ENCODE data around the gene PDE6B.
"Not testable (repeated sequence)": the region's sequence is repeated elsewhere in the genome, so short reads cannot be mapped to it uniquely, and the experiment has no call there.

The PDE6B gene

GRCh38 chr4:694341-694940 is 69.1 kb downstream of the PDE6B start:
- not testable (repeated sequence) for DNase-seq; H3K27me3 ChIP-seq (replicated peaks; ENCODE audit: control insufficient read depth, insufficient read depth, low read length, poor library complexity, severe bottlenecking); H3K4me3 ChIP-seq (ENCODE audit: insufficient read depth, low read depth, low read length, poor library complexity, severe bottlenecking); H3K36me3 ChIP-seq (ENCODE audit: control insufficient read depth, insufficient read depth, low read length); H3K9me3 ChIP-seq (ENCODE audit: control insufficient read depth, low read length); H3K4me1 ChIP-seq (ENCODE audit: control insufficient read depth, insufficient read depth, low read length, poor library complexity, severe bottlenecking); H3K27ac ChIP-seq (ENCODE audit: insufficient read depth, low read length, poor library complexity, severe bottlenecking)

DNA sequence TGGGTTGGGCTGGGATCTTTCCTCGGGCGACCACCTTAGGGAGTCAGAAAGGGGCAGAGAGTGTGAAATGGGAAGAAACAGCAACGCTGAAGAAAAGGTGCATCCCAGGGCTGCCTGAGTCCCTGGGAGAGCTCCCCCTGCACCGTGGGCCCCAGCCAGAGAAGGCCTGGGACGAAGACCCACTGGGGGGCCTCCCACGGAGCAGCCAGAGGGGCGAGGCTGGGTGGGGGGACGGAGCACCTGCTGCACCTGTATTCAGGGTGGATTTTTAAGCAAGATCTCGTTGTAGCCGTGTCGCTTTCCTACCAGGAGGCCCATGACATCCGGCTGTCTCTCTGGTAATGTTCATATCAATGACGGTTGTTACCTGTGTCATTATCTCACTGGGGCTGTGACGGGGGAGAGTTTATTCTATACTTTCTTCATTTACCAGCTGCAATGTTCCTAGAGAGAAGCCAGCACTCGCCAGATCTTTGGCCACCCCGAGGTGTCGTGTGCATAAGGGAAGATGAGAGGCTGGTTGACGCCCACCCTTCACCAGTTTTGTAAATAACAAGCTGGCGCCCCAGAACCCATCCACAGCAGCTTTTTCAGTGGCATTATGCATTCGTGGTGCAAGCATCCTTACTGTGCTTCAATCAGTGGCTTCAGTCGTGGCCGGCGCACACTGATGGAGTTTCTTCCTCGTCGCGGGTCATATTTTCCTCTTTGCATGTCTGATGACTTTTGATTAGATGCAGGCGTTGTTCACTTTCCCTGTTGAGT is 74.6 kb downstream of the PDE6B start:
- Histone ChIP-seq H3K4me1 (ENCODE audit: control insufficient read depth, insufficient read depth, low read length, poor library complexity, severe bottlenecking) (peaks cover 2% of the 10 kb centered on the region), H3K4me3 (ENCODE audit: insufficient read depth, low read depth, low read length, poor library complexity, severe bottlenecking) (no peak overlapping the region), H3K36me3 (ENCODE audit: control insufficient read depth, insufficient read depth, low read length) (no peaks in the 10 kb centered on the region), H3K27ac (ENCODE audit: insufficient read depth, low read length, poor library complexity, severe bottlenecking) (no peak overlapping the region), H3K27me3 (replicated peaks; ENCODE audit: control insufficient read depth, insufficient read depth, low read length, poor library complexity, severe bottlenecking) (no peaks in the 10 kb centered on the region), H3K9me3 (ENCODE audit: control insufficient read depth, low read length) (no peaks in the 10 kb centered on the region)
- no peak for DNase-seq

DNA sequence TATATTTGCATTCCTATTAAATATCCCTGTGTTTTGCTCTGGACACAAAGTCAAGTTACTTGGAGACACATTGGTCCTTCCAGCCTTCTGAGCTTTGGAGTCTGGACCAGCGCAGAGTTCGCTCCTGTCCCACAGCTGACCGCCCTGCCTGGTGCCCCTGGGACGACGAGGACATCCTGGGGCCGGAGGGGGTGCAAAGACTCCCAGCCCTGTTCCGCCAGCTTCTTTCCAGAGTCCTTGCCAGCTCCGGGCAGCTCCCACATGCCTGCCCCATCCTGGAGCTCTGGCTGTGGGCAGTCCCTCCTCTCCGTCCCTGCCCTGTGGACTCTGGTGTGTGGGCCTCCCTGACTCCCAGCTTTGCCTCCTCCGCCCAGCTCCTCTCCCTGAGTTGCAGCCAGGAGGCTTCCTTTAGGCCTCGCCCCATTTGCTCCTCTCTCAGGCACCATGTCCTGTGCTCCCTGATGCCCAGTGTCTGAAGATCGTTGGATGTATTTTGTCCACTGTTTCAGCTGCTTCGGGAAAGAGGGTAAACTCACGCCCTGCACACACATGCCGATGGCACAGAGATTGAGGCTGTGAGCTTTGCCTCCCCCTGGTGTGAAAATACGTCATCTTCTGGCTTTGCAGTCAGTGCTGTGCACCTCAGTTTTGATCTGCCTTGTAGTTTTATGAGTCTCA is 75.4 kb downstream of the PDE6B start:
- peaks cover 4% of the 10 kb centered on the region for H3K4me1 ChIP-seq (ENCODE audit: control insufficient read depth, insufficient read depth, low read length, poor library complexity, severe bottlenecking)
- H3K27ac ChIP-seq (ENCODE audit: insufficient read depth, low read length, poor library complexity, severe bottlenecking), result no peak overlapping the region
- no peak overlapping the region for H3K4me3 ChIP-seq (ENCODE audit: insufficient read depth, low read depth, low read length, poor library complexity, severe bottlenecking)
- DNase-seq, result no peak
- no peaks in the 10 kb centered on the region for H3K9me3 ChIP-seq (ENCODE audit: control insufficient read depth, low read length)
- H3K36me3 ChIP-seq (ENCODE audit: control insufficient read depth, insufficient read depth, low read length), result no peaks in the 10 kb centered on the region
- no peaks in the 10 kb centered on the region for H3K27me3 ChIP-seq (replicated peaks; ENCODE audit: control insufficient read depth, insufficient read depth, low read length, poor library complexity, severe bottlenecking)

GRCh38 chr4:702618-703048 is 77.3 kb downstream of the PDE6B start:
- H3K36me3 ChIP-seq (ENCODE audit: control insufficient read depth, insufficient read depth, low read length), result no peaks in the 10 kb centered on the region
- no peak overlapping the region for H3K27ac ChIP-seq (ENCODE audit: insufficient read depth, low read length, poor library complexity, severe bottlenecking)
- DNase-seq, result no peak
- peaks cover 15% of the 10 kb centered on the region for H3K4me1 ChIP-seq (ENCODE audit: control insufficient read depth, insufficient read depth, low read length, poor library complexity, severe bottlenecking)
- H3K27me3 ChIP-seq (replicated peaks; ENCODE audit: control insufficient read depth, insufficient read depth, low read length, poor library complexity, severe bottlenecking), result no peaks in the 10 kb centered on the region
- no peak overlapping the region for H3K4me3 ChIP-seq (ENCODE audit: insufficient read depth, low read depth, low read length, poor library complexity, severe bottlenecking)
- no peaks in the 10 kb centered on the region for H3K9me3 ChIP-seq (ENCODE audit: control insufficient read depth, low read length)

GRCh38 chr4:703336-704197 is 78.2 kb downstream of the PDE6B start:
- H3K27me3 ChIP-seq (replicated peaks; ENCODE audit: control insufficient read depth, insufficient read depth, low read length, poor library complexity, severe bottlenecking), result no peaks in the 10 kb centered on the region
- no peak overlapping the region for H3K4me3 ChIP-seq (ENCODE audit: insufficient read depth, low read depth, low read length, poor library complexity, severe bottlenecking)
- H3K4me1 ChIP-seq (ENCODE audit: control insufficient read depth, insufficient read depth, low read length, poor library complexity, severe bottlenecking), result peaks cover 15% of the 10 kb centered on the region
- no peak for DNase-seq
- no peaks in the 10 kb centered on the region for H3K36me3 ChIP-seq (ENCODE audit: control insufficient read depth, insufficient read depth, low read length)
- no peaks in the 10 kb centered on the region for H3K9me3 ChIP-seq (ENCODE audit: control insufficient read depth, low read length)
- H3K27ac ChIP-seq (ENCODE audit: insufficient read depth, low read length, poor library complexity, severe bottlenecking), result no peak overlapping the region

- H3K36me3 ChIP-seq (ENCODE audit: control insufficient read depth, insufficient read depth, low read length), result no peaks in the 10 kb centered on the region
- no peaks in the 10 kb centered on the region for H3K9me3 ChIP-seq (ENCODE audit: control insufficient read depth, low read length)
- H3K27ac ChIP-seq (ENCODE audit: insufficient read depth, low read length, poor library complexity, severe bottlenecking), result no peak overlapping the region
- no peaks in the 10 kb centered on the region for H3K27me3 ChIP-seq (replicated peaks; ENCODE audit: control insufficient read depth, insufficient read depth, low read length, poor library complexity, severe bottlenecking)
- peaks cover 15% of the 10 kb centered on the region for H3K4me1 ChIP-seq (ENCODE audit: control insufficient read depth, insufficient read depth, low read length, poor library complexity, severe bottlenecking)
- DNase-seq, result no peak
- no peak overlapping the region for H3K4me3 ChIP-seq (ENCODE audit: insufficient read depth, low read depth, low read length, poor library complexity, severe bottlenecking)
Measured at GRCh38 chr4:704198-704891, 79.0 kb downstream of the PDE6B start.

- DNase-seq, result no peak
- H3K27ac ChIP-seq (ENCODE audit: insufficient read depth, low read length, poor library complexity, severe bottlenecking), result peak overlapping the region; percentile 88
- H3K4me3 ChIP-seq (ENCODE audit: insufficient read depth, low read depth, low read length, poor library complexity, severe bottlenecking), result peak overlapping the region; percentile 82
- H3K27me3 ChIP-seq (replicated peaks; ENCODE audit: control insufficient read depth, insufficient read depth, low read length, poor library complexity, severe bottlenecking), result no peaks in the 10 kb centered on the region
- peaks cover 15% of the 10 kb centered on the region for H3K4me1 ChIP-seq (ENCODE audit: control insufficient read depth, insufficient read depth, low read length, poor library complexity, severe bottlenecking)
- no peaks in the 10 kb centered on the region for H3K9me3 ChIP-seq (ENCODE audit: control insufficient read depth, low read length)
- H3K36me3 ChIP-seq (ENCODE audit: control insufficient read depth, insufficient read depth, low read length), result no peaks in the 10 kb centered on the region
Measured at GRCh38 chr4:704971-705277, 79.6 kb downstream of the PDE6B start.

- peak within 1 kb of the TSS; percentile 88 for H3K27ac ChIP-seq (ENCODE audit: insufficient read depth, low read length, poor library complexity, severe bottlenecking)
- DNase-seq, result peak; percentile 91 to 96 (median 95)
- peak within 1 kb of the TSS; percentile 82 for H3K4me3 ChIP-seq (ENCODE audit: insufficient read depth, low read depth, low read length, poor library complexity, severe bottlenecking)
- no peaks in the 10 kb centered on the region for H3K27me3 ChIP-seq (replicated peaks; ENCODE audit: control insufficient read depth, insufficient read depth, low read length, poor library complexity, severe bottlenecking)
- no peaks in the 10 kb centered on the region for H3K36me3 ChIP-seq (ENCODE audit: control insufficient read depth, insufficient read depth, low read length)
- H3K9me3 ChIP-seq (ENCODE audit: control insufficient read depth, low read length), result no peaks in the 10 kb centered on the region
- peaks cover 15% of the 10 kb centered on the region for H3K4me1 ChIP-seq (ENCODE audit: control insufficient read depth, insufficient read depth, low read length, poor library complexity, severe bottlenecking)
Measured at GRCh38 chr4:705278-706082, 80.1 kb downstream of the PDE6B start, which contains the start of gene PCGF3. Gene PCGF3 (plus strand): TSS chr4:705832. CDS start chr4:733681, 27,849 bp downstream.
